Endothelial cell of umbilical vein (primary cell): ENCODE measurements around the gene JAZF1. TPM values are rescaled to one million over a fixed set of nuclear protein-coding genes. Genes with fewer than 3 reads are reported as not detected.

Experiments used
- BruUV-seq: library from RNA; stranded (reverse); fragments of 400-500 nt; replicated peaks from 2 replicates; lab custom pipeline; 2021; lab: Mats Ljungman, UMichigan
- CTCF ChIA-PET: fragments of 300-600, 350-600 bp; sonication (Branson Sonifier 250); formaldehyde crosslinking; loops from one replicate; lab custom pipeline; 2021; ENCODE audit warnings: antibody characterized with exemption, inconsistent platforms; lab: Charles Lee
- POLR2A ChIA-PET: fragments of 300-600, 350-600 bp; sonication (Branson Sonifier 250); formaldehyde crosslinking; loops from one replicate; lab custom pipeline; 2021; ENCODE audit warnings: antibody characterized with exemption, inconsistent platforms; lab: Charles Lee
- DNase-seq: peaks from one replicate; pipeline ENCODE4 v3.0.0-alpha.2; 2011; ENCODE audit warnings: low read depth, low spot score
- FAIRE-seq: peaks from 2 replicates; lab custom pipeline; 2011; peaks lifted over from hg19 to GRCh38; lab: Jason Lieb, UNC
- H2AFZ ChIP-seq: 2 replicates; pipeline ENCODE4 v1.6.0; 2012; ENCODE audit warnings: low read depth, low read length, control low read depth, inconsistent platforms
- H3K27ac ChIP-seq: 2 replicates; pipeline ENCODE4 v1.5.1; 2011; ENCODE audit warnings: low read depth, mild to moderate bottlenecking, control low read depth, low read length, moderate library complexity; ENCODE audit not compliant: insufficient read depth
- H3K27me3 ChIP-seq, 2 experiments: 2 replicates each; pipeline versions ENCODE4 v1.6.0 to v1.6.1; 2011; ENCODE audit warnings: low read length in 2 of 2, mixed read lengths in 1 of 2; ENCODE audit not compliant: control insufficient read depth in 2 of 2, insufficient read depth in 2 of 2
- H3K36me3 ChIP-seq, 2 experiments: 2 replicates in 1 of 2; 3 replicates in 1 of 2; pipeline ENCODE4 v1.5.1; 2011; ENCODE audit warnings: low read length in 2 of 2, mild to moderate bottlenecking in 1 of 2, moderate library complexity in 1 of 2; ENCODE audit not compliant: control insufficient read depth in 2 of 2, insufficient read depth in 2 of 2; ENCODE audit errors: extremely low read depth in 1 of 2
- H3K4me1 ChIP-seq: 3 replicates; pipeline ENCODE4 v1.5.1; 2011; ENCODE audit warnings: mild to moderate bottlenecking, low read length; ENCODE audit not compliant: control insufficient read depth, insufficient read depth; ENCODE audit errors: extremely low read depth
- H3K4me2 ChIP-seq: 2 replicates; pipeline ENCODE4 v1.6.1; 2011; ENCODE audit warnings: low read length, control low read depth, mixed read lengths; ENCODE audit not compliant: insufficient read depth
- H3K4me3 ChIP-seq, 3 experiments: fragments of 200-600 bp in 1 of 3; sonication (generic), shearing (Covaris generic) in 1 of 3; replicated peaks in 1 of 3; 2 replicates each; pipeline ENCODE4 v1.5.1; 2011 to 2016; ENCODE audit warnings: control low read depth in 3 of 3, low read length in 3 of 3, mild to moderate bottlenecking in 2 of 3, inconsistent platforms in 1 of 3, low read depth in 1 of 3, moderate library complexity in 1 of 3; ENCODE audit not compliant: insufficient read depth in 1 of 3
- H3K79me2 ChIP-seq: 2 replicates; pipeline ENCODE4 v1.6.0; 2012; ENCODE audit warnings: low read length, inconsistent platforms; ENCODE audit not compliant: control insufficient read depth, insufficient read depth
- H3K9ac ChIP-seq: replicated peaks from 2 replicates; pipeline ENCODE3; 2011; ENCODE audit warnings: low read length, control low read depth; ENCODE audit not compliant: insufficient read depth; ENCODE audit errors: extremely low read depth
- H3K9me1 ChIP-seq: replicated peaks from 3 replicates; pipeline ENCODE4 v1.6.0; 2011; ENCODE audit warnings: mild to moderate bottlenecking, low read length; ENCODE audit not compliant: control insufficient read depth, insufficient read depth; ENCODE audit errors: extremely low read depth
- H3K9me3 ChIP-seq: replicated peaks from 2 replicates; pipeline ENCODE4 v1.5.1; 2012; ENCODE audit warnings: low read length, inconsistent platforms; ENCODE audit not compliant: control insufficient read depth, insufficient read depth
- H4K20me1 ChIP-seq: replicated peaks from 2 replicates; pipeline ENCODE3; 2011; ENCODE audit warnings: mild to moderate bottlenecking, low read length; ENCODE audit not compliant: control insufficient read depth, insufficient read depth; ENCODE audit errors: extremely low read depth
- EZH2 ChIP-seq: IDR thresholded peaks from 2 replicates; pipeline ENCODE4 v1.6.1; 2012; ENCODE audit warnings: borderline replicate concordance, low read depth, mild to moderate bottlenecking, moderate library complexity, low read length, inconsistent platforms; ENCODE audit not compliant: severe bottlenecking
- FOS ChIP-seq: IDR thresholded peaks from 2 replicates; pipeline ENCODE4 v1.6.1; 2011; ENCODE audit warnings: mild to moderate bottlenecking, low read length, moderate library complexity, borderline replicate concordance; ENCODE audit not compliant: insufficient read depth
- GATA2 ChIP-seq: IDR thresholded peaks from 2 replicates; pipeline ENCODE4 v1.7.0; 2011; ENCODE audit warnings: low read depth, mild to moderate bottlenecking, moderate library complexity, mixed read lengths, low read length; ENCODE audit not compliant: insufficient read length, insufficient read depth
- JUN ChIP-seq: IDR thresholded peaks from 2 replicates; pipeline ENCODE4 v1.6.1; 2011; ENCODE audit warnings: borderline replicate concordance, low read depth; ENCODE audit not compliant: insufficient read length, insufficient read depth
- MAX ChIP-seq: IDR thresholded peaks from 2 replicates; pipeline ENCODE4 v1.6.1; 2011; ENCODE audit not compliant: insufficient read depth, insufficient read length
- MYC ChIP-seq: IDR thresholded peaks from one replicate; pipeline ENCODE4 v1.6.1; 2011; ENCODE audit warnings: mild to moderate bottlenecking, low read depth, low read length
- POLR2A ChIP-seq: IDR thresholded peaks from 2 replicates; pipeline ENCODE4 v1.6.1; 2012; ENCODE audit warnings: low read depth, mild to moderate bottlenecking, control low read depth, low read length
- POLR2AphosphoS5 ChIP-seq: IDR thresholded peaks from 2 replicates; pipeline ENCODE4 v1.6.1; 2012; ENCODE audit warnings: low read depth, mild to moderate bottlenecking, control low read depth, low read length, moderate library complexity; ENCODE audit not compliant: insufficient read depth
- dilution Hi-C: fragments of 300-500 bp; cut with MboI; formaldehyde crosslinking; loops from one replicate; pipeline ENCODE4 v1.15.0; 2019; ENCODE audit warnings: low sequenced_read_pairs; ENCODE audit not compliant: extremely low pct_ligation_motif_present
- intact Hi-C: fragments of 100-400 bp; cut with micrococcal nuclease; formaldehyde crosslinking; loops from one replicate; pipeline ENCODE4 v1.10.0; 2022
- polyA plus RNA-seq, 4 experiments: library from polyadenylated mRNA; depleted of rRNA in 3 of 4; stranded (reverse) in 3 of 4; unstranded in 1 of 4; fragments of >200 nt; gene quantifications; 2 replicates each; pipeline versions ENCODE4 v1.2.1 to v1.2.3, GENCODE V29; 2011 to 2012; ENCODE audit warnings: missing spikeins in 1 of 4
- total RNA-seq: library from RNA; stranded (reverse); gene quantifications from 2 replicates; pipeline ENCODE4 v1.2.3, GENCODE V29; 2021
- TF ChIP-seq, protein P1 (sequence below), 2 donors: IDR thresholded peaks; 1 replicate in 1 of 2; 2 replicates in 1 of 2; pipeline ENCODE4 v1.5.1; 2011; ENCODE audit warnings: low read length in 2 of 2, mild to moderate bottlenecking in 2 of 2, moderate library complexity in 2 of 2, control low read depth in 1 of 2, inconsistent platforms in 1 of 2, low read depth in 1 of 2; ENCODE audit not compliant: insufficient read depth in 1 of 2; ENCODE audit errors: extremely low read depth in 1 of 2

JAZF1 gene
- total and polyA plus RNA-seq, 2 donors (not counting 3 experiments of a cell fraction or from before 2014, with no cell fraction given), result 2.5 to 16.9 TPM

DNA sequence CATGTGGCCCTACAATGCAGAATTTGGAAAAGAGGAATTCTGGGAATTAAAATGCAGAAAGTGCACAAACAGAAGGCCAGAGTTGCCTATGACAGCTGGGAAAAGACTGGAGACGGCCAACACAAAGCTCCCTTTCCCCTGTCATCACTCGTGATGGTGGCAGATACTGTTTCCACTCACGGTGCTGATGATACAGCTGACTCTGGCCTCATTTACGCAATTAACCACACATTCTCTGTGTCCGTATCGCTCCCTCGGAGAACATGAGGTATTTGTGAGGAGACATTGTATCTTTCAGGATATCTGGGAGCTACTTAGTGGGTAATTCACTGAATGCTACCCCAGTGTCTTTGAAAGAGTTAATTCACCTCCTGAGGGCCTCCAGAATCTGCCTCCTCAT lies 267.8 kb downstream of the JAZF1 start:
- H3K4me1 ChIP-seq, result peaks cover 7% of the 10 kb centered on the region
- H3K9me1 ChIP-seq, result no peaks in the 10 kb centered on the region
- CTCF ChIA-PET, result interaction anchor here (1.7 kb wide), 1 partner anchor 717 kb away, joined by 7 read pairs; no protein-coding TSS in a partner anchor

More for the DNA sequence above, 267.8 kb downstream of the JAZF1 start:
- Histone ChIP-seq H2AFZ (no peak overlapping the region), H3K27me3 (no peaks in the 10 kb centered on the region), H3K4me2 (no peak overlapping the region), H3K9ac (no peak overlapping the region), H3K9me3 (no peaks in the 10 kb centered on the region), H4K20me1 (no peaks in the 10 kb centered on the region), H3K27ac (no peak overlapping the region), H3K4me3 (no peak overlapping the region), H3K79me2 (no peaks in the 10 kb centered on the region), H3K36me3 (no peaks in the 10 kb centered on the region)
- no TSS peak for BruUV-seq
- TF ChIP-seq POLR2AphosphoS5 (no peak), EZH2 (no peak), POLR2A (no peak), MYC (no peak), MAX (no peak), JUN (no peak), FOS (no peak), GATA2 (no peak)
- TF ChIP-seq, protein P1, sequence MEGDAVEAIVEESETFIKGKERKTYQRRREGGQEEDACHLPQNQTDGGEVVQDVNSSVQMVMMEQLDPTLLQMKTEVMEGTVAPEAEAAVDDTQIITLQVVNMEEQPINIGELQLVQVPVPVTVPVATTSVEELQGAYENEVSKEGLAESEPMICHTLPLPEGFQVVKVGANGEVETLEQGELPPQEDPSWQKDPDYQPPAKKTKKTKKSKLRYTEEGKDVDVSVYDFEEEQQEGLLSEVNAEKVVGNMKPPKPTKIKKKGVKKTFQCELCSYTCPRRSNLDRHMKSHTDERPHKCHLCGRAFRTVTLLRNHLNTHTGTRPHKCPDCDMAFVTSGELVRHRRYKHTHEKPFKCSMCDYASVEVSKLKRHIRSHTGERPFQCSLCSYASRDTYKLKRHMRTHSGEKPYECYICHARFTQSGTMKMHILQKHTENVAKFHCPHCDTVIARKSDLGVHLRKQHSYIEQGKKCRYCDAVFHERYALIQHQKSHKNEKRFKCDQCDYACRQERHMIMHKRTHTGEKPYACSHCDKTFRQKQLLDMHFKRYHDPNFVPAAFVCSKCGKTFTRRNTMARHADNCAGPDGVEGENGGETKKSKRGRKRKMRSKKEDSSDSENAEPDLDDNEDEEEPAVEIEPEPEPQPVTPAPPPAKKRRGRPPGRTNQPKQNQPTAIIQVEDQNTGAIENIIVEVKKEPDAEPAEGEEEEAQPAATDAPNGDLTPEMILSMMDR (IDR thresholded peaks at IDR 0.05; ENCODE audit: extremely low read depth in 1 of 2, insufficient read depth in 1 of 2, low read depth in 1 of 2, low read length in 2 of 2), result no peak
- dilution Hi-C loops (no loop called here), intact Hi-C loops (no loop called here)
- POLR2A ChIA-PET, result no interaction called here
- FAIRE-seq, result no peak
- DNase-seq, result no peak
